Activated CD4-positive, alpha-beta T cell treated with anti-CD3 and anti-CD28 coated beads for 36 hours (primary cell): Measurements from ENCODE around the gene ASGR2. TPM values are rescaled to one million over a fixed set of nuclear protein-coding genes. Genes with fewer than 3 reads are reported as not detected.

Experiments
- ATAC-seq: fragments of 200-7000 bp; cut with Tn5 transposase; one replicate; pipeline ENCODE4 v1.10.0; 2021; ENCODE audit warnings: mild to moderate bottlenecking, moderate library complexity
- CTCF ChIA-PET: fragments of 350-600 bp; sonication (Branson Sonifier 250); formaldehyde crosslinking; loops from one replicate; lab custom pipeline; 2021; ENCODE audit warnings: antibody characterized with exemption; lab: Charles Lee
- POLR2A ChIA-PET: fragments of 350-600 bp; sonication (Branson Sonifier 250); formaldehyde crosslinking; loops from one replicate; lab custom pipeline; 2021; ENCODE audit warnings: antibody characterized with exemption, inconsistent platforms; lab: Charles Lee
- DNase-seq: peaks from one replicate; pipeline ENCODE4 v3.0.0-alpha.2; 2020
- H3K27ac Mint-ChIP-seq: one replicate; pipeline ENCODE4 v1.8.0; 2021; ENCODE audit warnings: mixed read lengths
- H3K27me3 Mint-ChIP-seq: one replicate; pipeline ENCODE4 v1.8.0; 2021; ENCODE audit warnings: mixed read lengths
- H3K36me3 Mint-ChIP-seq: one replicate; pipeline ENCODE4 v1.8.0; 2021; ENCODE audit warnings: low read depth, mixed read lengths
- H3K4me1 Mint-ChIP-seq: one replicate; pipeline ENCODE4 v1.8.0; 2021; ENCODE audit warnings: mixed read lengths
- H3K4me3 Mint-ChIP-seq: one replicate; pipeline ENCODE4 v1.8.0; 2021; ENCODE audit warnings: mild to moderate bottlenecking, moderate library complexity, mixed read lengths
- H3K9me3 Mint-ChIP-seq: one replicate; pipeline ENCODE4 v1.8.0; 2021; ENCODE audit warnings: low read depth, mixed read lengths
- intact Hi-C, 2 experiments: fragments of 100-400 bp; cut with DNase I in 1 of 2; cut with micrococcal nuclease in 1 of 2; formaldehyde crosslinking; loops; one replicate each; pipeline versions ENCODE4 v1.14.2 to v1.15.1; 2022 to 2024; cut with DNase I, micrococcal nuclease
- total RNA-seq, 2 experiments: library from RNA; stranded (reverse); gene quantifications; one replicate each; pipeline ENCODE4 v1.2.3, GENCODE V29; 2021

The ASGR2 gene
- total RNA-seq, 2 experiments from 2014 or later: not detected

DNA sequence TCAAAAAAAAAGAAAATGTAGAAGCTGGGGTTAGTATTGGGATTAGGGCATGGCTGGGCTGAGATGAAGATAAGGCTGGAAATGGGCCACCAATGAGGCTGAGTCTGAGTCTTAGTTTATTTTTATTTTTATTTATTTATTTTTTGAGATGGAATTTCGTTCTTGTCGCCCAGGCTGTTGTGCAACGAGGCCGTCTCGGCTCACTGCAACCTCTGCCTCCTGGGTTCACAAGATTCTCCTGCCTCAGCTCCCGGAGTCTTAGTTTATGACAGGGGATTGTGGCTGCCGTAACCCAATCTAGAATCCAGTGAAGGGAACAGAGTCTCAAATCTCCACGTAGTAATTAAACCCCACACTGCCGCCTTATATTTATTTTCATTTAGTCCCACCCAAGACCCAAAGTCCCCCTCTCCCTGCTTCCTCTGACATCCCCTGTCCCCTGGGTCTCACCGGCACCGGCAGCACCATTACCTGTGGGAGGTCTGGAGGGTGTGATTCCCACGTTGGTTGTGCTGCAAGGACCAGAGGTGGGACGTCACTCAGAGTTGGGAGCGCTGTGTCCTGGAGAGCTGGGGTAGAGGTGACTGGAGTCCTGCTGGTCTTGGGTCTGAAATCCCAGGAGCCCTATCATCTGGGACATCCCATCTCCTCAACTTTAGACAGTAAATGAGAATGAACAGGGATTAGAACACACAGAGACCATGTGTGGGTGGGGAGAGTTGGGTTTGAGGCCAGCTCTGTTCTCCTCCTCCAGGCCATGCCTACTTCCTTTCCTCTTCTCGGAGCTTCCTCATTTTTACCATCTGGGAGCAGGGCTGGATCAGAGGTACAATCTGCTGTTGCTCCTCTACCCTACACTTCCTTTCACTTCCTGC, 34.8 kb downstream of the ASGR2 start, which contains the start of gene CLEC10A:
CLEC10A (minus strand) TSS at position 671 of the 875 bp plus-strand sequence. CDS start 1,439 bp downstream, outside the sequence.
- ChIA-PET CTCF (interaction anchor here (0.5 to 1.0 kb wide), 3 partner anchors 16 to 59 kb away, joined by 3 read pairs; no protein-coding TSS in a partner anchor), POLR2A (no interaction called here)
- H3K4me3 Mint-ChIP-seq: no peak within 1 kb of the TSS
- H3K36me3 Mint-ChIP-seq: no peaks in the 10 kb centered on the region
- peaks cover 1% of the 10 kb centered on the region for H3K27me3 Mint-ChIP-seq
- DNase-seq (no peak), ATAC-seq (no peak)
- H3K4me1 Mint-ChIP-seq: peaks cover 21% of the 10 kb centered on the region
- intact Hi-C loops: no loop called here
- H3K27ac Mint-ChIP-seq: no peak within 1 kb of the TSS
- H3K9me3 Mint-ChIP-seq: no peaks in the 10 kb centered on the region

DNA sequence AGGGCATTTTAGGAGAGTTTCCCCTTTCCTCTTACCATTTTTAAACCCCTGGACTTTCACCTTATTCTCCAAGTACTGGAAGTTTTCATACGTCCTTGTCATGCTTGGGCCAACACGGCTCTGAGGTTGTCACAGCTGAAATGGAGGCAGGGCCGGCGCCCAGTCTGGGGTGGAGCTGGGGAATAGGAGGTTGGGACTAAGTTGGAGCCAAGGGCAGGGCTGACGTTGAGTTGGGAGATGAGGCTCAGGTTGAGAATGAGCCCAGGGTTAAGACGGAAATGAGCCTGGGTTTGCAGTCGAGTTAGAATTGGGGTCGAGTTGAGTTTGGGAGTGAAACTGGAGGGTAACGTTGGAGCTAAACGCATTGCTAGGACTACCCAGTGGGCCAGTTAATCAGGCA, 35.9 kb downstream of the ASGR2 start:
- ChIA-PET POLR2A (no interaction called here), CTCF (interaction anchor here (1.0 kb wide), 1 partner anchor 55 kb away, joined by 3 read pairs; no protein-coding TSS in a partner anchor)
- Mint-ChIP-seq H3K27ac (peak overlapping the region; percentile 3), H3K9me3 (no peaks in the 10 kb centered on the region), H3K4me3 (no peak overlapping the region), H3K27me3 (no peaks in the 10 kb centered on the region), H3K36me3 (no peaks in the 10 kb centered on the region), H3K4me1 (peaks cover 14% of the 10 kb centered on the region)
- ATAC-seq (no peak), DNase-seq (no peak)
- intact Hi-C loops: no loop called here

DNA sequence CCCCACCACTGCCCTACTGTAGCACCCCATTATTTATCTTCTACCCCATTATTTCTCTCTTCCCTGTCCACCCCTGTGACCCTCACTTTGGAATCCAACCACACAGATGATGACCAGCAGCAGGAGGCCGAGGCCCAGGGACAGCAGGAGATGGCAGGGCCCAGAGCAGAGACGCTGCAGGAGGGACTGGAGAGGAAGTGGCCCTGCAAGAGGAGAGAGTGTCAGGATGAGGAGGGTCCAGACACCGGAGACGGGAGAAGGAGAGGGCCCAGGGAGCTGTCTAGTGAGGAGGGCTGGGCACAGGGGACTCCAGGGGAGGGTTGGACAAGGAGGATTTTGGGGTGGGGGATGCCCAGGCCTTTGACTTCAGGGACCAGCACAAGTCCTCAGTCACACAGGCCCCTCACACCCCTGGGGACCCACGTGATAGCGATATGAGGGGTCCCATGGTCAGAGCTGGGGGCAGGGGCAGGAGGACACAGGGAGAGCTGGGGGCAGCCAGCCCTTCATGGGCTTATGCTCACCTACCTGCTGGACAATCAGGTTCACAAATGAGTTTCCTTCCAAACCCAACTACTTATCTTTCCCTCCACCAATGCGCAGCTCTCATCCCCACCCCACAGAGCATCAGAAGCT, 36.6 kb downstream of the ASGR2 start:
- Mint-ChIP-seq H3K9me3 (no peaks in the 10 kb centered on the region), H3K27me3 (peaks cover 1% of the 10 kb centered on the region), H3K36me3 (no peaks in the 10 kb centered on the region), H3K27ac (no peak overlapping the region), H3K4me1 (peaks cover 10% of the 10 kb centered on the region), H3K4me3 (no peak overlapping the region)
- CTCF ChIA-PET: no interaction called here
- DNase-seq (no peak), ATAC-seq (no peak)
- intact Hi-C loops: no loop called here
- POLR2A ChIA-PET: no interaction called here

DNA sequence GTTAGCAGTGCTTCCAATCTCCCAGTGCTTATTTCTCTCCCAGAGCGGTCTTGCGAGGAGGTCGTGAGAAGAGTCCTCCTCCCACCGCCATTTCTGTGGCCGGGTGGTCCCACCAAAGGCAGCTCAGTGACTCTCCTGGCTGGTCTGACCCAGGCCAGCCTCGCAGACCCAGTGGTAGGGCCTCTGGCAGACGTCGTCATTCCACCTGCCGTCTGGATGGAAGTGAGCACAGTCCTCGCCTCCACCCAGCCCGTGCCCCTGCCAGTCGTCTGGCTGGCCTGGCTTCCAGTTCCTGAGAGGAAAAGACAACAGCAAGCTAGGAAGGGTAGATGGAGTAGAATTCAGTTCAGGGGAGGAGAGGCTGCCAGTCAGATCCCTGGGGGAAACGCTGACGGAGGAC, 39.7 kb downstream of the ASGR2 start:
- Mint-ChIP-seq H3K27me3 (peaks cover 2% of the 10 kb centered on the region), H3K9me3 (no peaks in the 10 kb centered on the region), H3K4me1 (no peaks in the 10 kb centered on the region), H3K4me3 (no peak overlapping the region), H3K27ac (no peak overlapping the region), H3K36me3 (no peaks in the 10 kb centered on the region)
- CTCF ChIA-PET: interaction anchor here (0.7 to 1.2 kb wide), 3 partner anchors 14 to 67 kb away, joined by 3 to 4 read pairs (median 4); no protein-coding TSS in a partner anchor
- DNase-seq: no peak
- no peak for ATAC-seq
- POLR2A ChIA-PET: no interaction called here
- intact Hi-C loops: no loop called here

DNA sequence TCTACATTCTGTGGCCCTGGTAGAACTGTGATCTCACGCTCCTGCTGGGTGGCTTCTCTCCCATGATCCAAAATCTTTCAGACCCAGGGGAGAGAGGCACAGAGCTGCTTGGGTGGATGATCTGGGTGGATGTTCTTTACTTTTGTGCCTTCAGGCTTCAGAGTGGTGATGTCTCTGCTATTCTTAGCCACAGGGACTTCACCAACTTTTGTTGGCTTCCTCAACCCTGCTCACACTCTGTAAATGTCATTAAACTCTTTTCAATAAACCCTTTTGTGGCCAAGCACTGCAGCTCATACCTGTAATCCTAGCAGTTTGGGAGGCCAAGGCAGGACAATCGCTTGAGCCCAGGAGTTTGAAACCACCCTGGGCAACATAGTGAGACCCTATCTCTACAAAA, 42.2 kb downstream of the ASGR2 start:
- ChIA-PET CTCF (interaction anchor here (0.8 kb wide), 1 partner anchor 60 kb away, joined by 4 read pairs; no protein-coding TSS in a partner anchor), POLR2A (no interaction called here)
- H3K4me1 Mint-ChIP-seq: no peaks in the 10 kb centered on the region
- peaks cover 9% of the 10 kb centered on the region for H3K9me3 Mint-ChIP-seq
- DNase-seq (no peak), ATAC-seq (no peak)
- H3K27ac Mint-ChIP-seq: no peak overlapping the region
- intact Hi-C loops: no loop called here
- no peaks in the 10 kb centered on the region for H3K36me3 Mint-ChIP-seq
- H3K4me3 Mint-ChIP-seq: no peak overlapping the region
- H3K27me3 Mint-ChIP-seq: peaks cover 2% of the 10 kb centered on the region

DNA sequence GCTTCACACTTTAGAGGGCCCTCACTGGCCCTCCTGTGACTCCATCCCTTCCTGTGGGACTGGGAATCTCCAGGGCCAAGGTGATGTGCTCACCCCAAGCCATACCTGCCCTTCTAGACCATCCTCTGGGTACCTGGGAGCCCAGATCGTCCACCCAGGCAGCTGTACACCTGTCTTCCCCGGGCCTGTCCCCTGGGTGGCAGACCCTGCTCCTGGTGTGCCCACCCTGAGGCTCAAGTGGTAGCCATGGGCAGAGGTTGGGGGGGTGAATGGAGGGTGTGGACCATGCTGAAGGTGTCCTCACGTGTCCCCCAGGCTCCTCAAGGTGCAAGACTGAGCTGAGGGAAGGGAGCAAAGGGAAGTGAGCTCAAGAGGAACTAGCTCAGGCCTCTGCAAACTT, 43.9 kb downstream of the ASGR2 start:
- CTCF ChIA-PET: no interaction called here
- POLR2A ChIA-PET: no interaction called here
- Mint-ChIP-seq H3K27me3 (peaks cover 2% of the 10 kb centered on the region), H3K9me3 (peaks cover 9% of the 10 kb centered on the region), H3K27ac (no peak overlapping the region), H3K36me3 (no peaks in the 10 kb centered on the region), H3K4me3 (no peak overlapping the region), H3K4me1 (no peaks in the 10 kb centered on the region)
- DNase-seq: no peak
- no peak for ATAC-seq
- intact Hi-C loops: no loop called here

DNA sequence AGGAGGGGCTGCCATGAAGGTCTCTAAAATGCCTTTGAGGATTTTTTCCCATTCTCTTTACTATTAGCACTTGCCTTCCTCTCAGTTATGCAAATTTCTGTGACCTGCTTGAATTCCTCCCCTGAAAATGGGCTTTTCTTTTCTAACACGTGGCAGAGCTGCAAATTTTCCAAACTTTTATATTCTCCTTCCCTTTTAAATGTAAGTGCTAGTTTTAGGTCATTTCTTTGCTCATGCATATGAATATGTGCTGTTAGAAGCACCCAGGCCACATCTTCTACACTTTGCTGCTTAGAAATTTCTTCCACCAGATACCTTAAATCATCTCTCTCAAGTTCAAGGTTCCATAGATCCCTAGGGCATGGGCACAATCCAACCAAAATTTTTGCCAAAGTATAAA, 46.4 kb downstream of the ASGR2 start:
- ATAC-seq (no peak), DNase-seq (no peak)
- Mint-ChIP-seq H3K4me1 (no peaks in the 10 kb centered on the region), H3K27me3 (peaks cover 2% of the 10 kb centered on the region), H3K27ac (no peak overlapping the region), H3K4me3 (no peak overlapping the region), H3K36me3 (no peaks in the 10 kb centered on the region), H3K9me3 (peaks cover 9% of the 10 kb centered on the region)
- intact Hi-C loops: no loop called here
- POLR2A ChIA-PET: no interaction called here
- CTCF ChIA-PET: no interaction called here

DNA sequence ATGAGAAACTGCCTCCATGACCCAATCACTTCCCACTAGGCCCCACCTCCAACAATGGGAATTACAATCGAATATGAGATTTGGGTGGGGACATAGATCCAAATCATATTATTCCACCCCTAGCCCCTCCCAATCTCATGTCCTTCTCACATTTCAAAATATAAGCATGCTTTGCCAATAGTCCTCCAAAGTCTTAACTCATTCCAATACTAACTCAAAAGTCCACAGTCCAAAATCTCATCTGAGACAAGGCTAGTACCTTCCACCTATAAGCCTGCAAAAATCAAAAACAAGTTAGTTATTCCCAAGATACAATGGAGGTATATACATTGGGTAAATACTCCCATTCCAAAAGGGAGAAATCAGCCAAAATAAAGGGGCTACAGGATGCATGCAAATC, 47.4 kb downstream of the ASGR2 start:
- H3K4me1 Mint-ChIP-seq: no peaks in the 10 kb centered on the region
- no peaks in the 10 kb centered on the region for H3K27me3 Mint-ChIP-seq
- ATAC-seq (no peak), DNase-seq (no peak)
- intact Hi-C loops: no loop called here
- CTCF ChIA-PET: no interaction called here
- H3K9me3 Mint-ChIP-seq: peaks cover 9% of the 10 kb centered on the region
- no peaks in the 10 kb centered on the region for H3K36me3 Mint-ChIP-seq
- no peak overlapping the region for H3K27ac Mint-ChIP-seq
- no peak overlapping the region for H3K4me3 Mint-ChIP-seq
- POLR2A ChIA-PET: no interaction called here

DNA sequence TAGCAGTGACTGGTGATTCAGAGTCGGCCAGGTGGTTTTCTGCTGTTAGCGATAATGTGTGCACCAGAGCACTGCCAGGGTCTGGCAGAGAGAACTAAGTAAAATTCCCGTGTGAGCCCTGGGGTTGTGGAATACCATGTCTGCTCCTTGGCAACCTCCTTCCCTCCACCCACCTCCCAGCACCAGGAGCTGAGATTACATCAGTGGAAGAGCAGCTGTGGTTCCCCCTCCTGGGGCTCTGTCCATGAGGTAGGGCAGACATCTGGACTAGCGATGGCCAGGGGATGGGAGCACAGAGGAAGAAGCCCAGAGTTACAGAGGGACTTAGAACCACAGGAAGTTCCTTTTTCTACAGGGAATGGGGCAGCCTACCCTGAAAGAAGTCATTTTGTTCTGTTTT, 50.4 kb downstream of the ASGR2 start:
- no peak for ATAC-seq
- intact Hi-C loops: no loop called here

DNA sequence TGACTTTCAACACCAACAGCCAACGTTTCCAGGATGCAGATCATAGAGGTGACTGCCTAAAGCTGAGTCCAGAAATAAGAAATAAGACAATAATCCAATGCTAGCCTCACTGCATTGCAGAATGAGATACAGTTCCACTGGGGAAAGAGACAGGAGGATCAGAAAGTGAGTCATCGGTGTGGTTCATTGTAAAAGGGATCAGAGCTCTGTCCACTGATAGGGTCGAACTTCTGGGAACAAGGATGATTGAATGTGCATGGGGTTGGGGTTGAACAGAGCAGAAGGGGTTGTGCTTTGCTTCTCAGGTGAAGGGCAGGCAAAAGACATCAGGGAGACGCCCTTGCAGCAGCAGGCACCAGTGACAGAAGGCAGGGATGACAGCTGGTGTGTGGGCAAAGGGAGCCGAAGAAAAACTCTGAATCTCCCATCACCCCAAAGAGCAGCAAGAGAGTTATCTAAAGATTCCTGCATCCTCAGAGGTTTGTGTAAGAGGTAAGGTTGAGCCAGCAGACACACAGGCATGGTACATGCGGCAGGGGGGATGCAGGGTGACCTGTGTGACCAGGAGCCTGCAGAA, 51.0 kb downstream of the ASGR2 start:
- no peaks in the 10 kb centered on the region for H3K27me3 Mint-ChIP-seq
- intact Hi-C loops: no loop called here
- DNase-seq (no peak), ATAC-seq (no peak)
- CTCF ChIA-PET: interaction anchor here (0.6 to 3.1 kb wide), 4 partner anchors 11 to 927 kb away, joined by 3 to 13 read pairs (median 3); partner anchors contain the start of gene CLEC10A
- no peak overlapping the region for H3K4me3 Mint-ChIP-seq
- POLR2A ChIA-PET: no interaction called here
- H3K9me3 Mint-ChIP-seq: peaks cover 5% of the 10 kb centered on the region
- H3K27ac Mint-ChIP-seq: no peak overlapping the region
- peaks cover 25% of the 10 kb centered on the region for H3K4me1 Mint-ChIP-seq
- no peaks in the 10 kb centered on the region for H3K36me3 Mint-ChIP-seq

More for the DNA sequence above, 50.4 kb downstream of the ASGR2 start:
- Mint-ChIP-seq H3K9me3 (peaks cover 9% of the 10 kb centered on the region), H3K4me1 (peaks cover 19% of the 10 kb centered on the region), H3K27ac (no peak overlapping the region), H3K27me3 (no peaks in the 10 kb centered on the region), H3K36me3 (no peaks in the 10 kb centered on the region), H3K4me3 (no peak overlapping the region)
- ChIA-PET CTCF (interaction anchor here (0.6 to 3.1 kb wide), 3 partner anchors 12 to 928 kb away, joined by 3 to 13 read pairs (median 3); partner anchors contain the start of gene CLEC10A), POLR2A (no interaction called here)
- DNase-seq: no peak
